Muscle layer of colon (tissue), 2 donors: ENCODE results near the gene CLOCK.
A peak's percentile ranks its signal among the peaks of the same experiment; 100 is the strongest.
"Not testable (repeated sequence)": the region's sequence is repeated elsewhere in the genome, so short reads cannot be mapped to it uniquely, and the experiment has no call there.

ENCODE experiments used
- H3K27ac ChIP-seq: one replicate; pipeline ENCODE4 v1.7.0; 2013; ENCODE audit warnings: low read depth, mild to moderate bottlenecking, low read length, moderate library complexity
- H3K27me3 ChIP-seq, 2 donors: one replicate each; pipeline ENCODE4 v1.7.0; 2013; ENCODE audit warnings: low read length in 2 of 2, mild to moderate bottlenecking in 2 of 2; ENCODE audit not compliant: insufficient read depth in 2 of 2, control insufficient read depth in 1 of 2
- H3K36me3 ChIP-seq: one replicate; pipeline ENCODE4 v1.7.0; 2013; ENCODE audit warnings: mild to moderate bottlenecking, low read length; ENCODE audit not compliant: insufficient read depth
- H3K4me1 ChIP-seq: one replicate; pipeline ENCODE4 v1.7.0; 2013; ENCODE audit warnings: mild to moderate bottlenecking, low read length; ENCODE audit not compliant: insufficient read depth
- H3K4me3 ChIP-seq, 2 donors: one replicate each; pipeline ENCODE4 v1.7.0; 2013; ENCODE audit warnings: low read length in 2 of 2, low read depth in 1 of 2, mild to moderate bottlenecking in 1 of 2, moderate library complexity in 1 of 2
- H3K9ac ChIP-seq: one replicate; pipeline ENCODE4 v1.7.0; 2013; ENCODE audit warnings: low read length
- H3K9me3 ChIP-seq: one replicate; pipeline ENCODE4 v1.7.0; 2013; ENCODE audit warnings: mild to moderate bottlenecking, low read length
- donor health status: abdominal sarcoma.
- donor health status: Adenocarcinoma of cecum.

CLOCK gene

GRCh38 chr4:55554453-55555030 is 7.8 kb upstream of the CLOCK start:
- Histone ChIP-seq H3K4me1 (no peaks in the 10 kb centered on the region), H3K9me3 (no peaks in the 10 kb centered on the region), H3K27ac (no peak overlapping the region), H3K9ac (no peak overlapping the region), H3K4me3 (no peak overlapping the region), H3K27me3 (no peaks in the 10 kb centered on the region), H3K36me3 (no peaks in the 10 kb centered on the region)

- H3K36me3 ChIP-seq, result no peaks in the 10 kb centered on the region
- H3K27ac ChIP-seq, result peak overlapping the region; percentile 56
- H3K4me3 ChIP-seq, result peak overlapping the region; percentile 14 to 47
- H3K4me1 ChIP-seq, result no peaks in the 10 kb centered on the region
- peak overlapping the region; percentile 5 for H3K9ac ChIP-seq
- no peaks in the 10 kb centered on the region for H3K27me3 ChIP-seq
- no peaks in the 10 kb centered on the region for H3K9me3 ChIP-seq
Measured at GRCh38 chr4:55553441-55554201, 6.9 kb upstream of the CLOCK start.

DNA sequence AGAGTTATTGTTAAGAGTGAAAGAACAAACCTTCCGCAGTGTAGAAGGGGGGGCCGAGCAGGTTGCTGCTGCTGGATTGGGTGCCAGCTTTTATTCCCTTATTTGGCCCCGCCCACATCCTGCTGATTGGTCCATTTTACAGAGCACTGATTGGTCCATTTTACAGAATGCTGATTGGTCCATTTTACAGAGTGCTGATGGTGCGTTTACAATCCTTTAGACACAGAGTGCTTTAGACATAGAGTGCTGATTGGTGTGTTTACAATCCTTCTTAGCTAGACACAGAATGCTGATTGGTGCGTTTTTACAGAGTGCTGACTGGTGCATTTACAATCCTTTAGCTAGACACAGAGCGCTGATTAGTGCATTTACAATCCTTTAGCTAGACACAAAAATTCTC is 5.3 kb upstream of the CLOCK start:
- not testable (repeated sequence) for H3K4me3 ChIP-seq, H3K27me3 ChIP-seq, H3K27ac ChIP-seq, H3K9ac ChIP-seq, H3K36me3 ChIP-seq, H3K4me1 ChIP-seq, H3K9me3 ChIP-seq

DNA sequence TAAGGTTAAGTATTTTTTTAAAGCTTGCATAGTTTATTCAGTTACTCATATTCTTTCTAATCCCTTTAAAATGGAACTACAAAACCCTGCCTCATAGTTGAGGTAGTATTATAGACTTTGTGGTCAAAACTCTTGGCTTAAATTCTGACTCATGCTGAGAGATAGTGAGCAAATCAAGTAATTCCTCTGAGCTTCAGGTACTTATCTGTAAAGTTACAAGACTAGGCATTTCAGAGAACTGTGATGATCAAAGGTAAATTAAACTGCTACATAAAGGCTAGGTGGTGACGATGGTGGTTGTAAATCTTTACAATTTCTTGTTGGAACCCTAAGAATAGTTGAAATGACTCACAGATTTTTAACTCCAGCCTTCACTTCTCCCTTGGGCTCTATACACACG is 3.2 kb upstream of the CLOCK start:
- Histone ChIP-seq H3K27me3 (no peaks in the 10 kb centered on the region), H3K4me1 (peaks cover 8% of the 10 kb centered on the region), H3K9ac (no peak overlapping the region), H3K27ac (no peak overlapping the region), H3K36me3 (no peaks in the 10 kb centered on the region), H3K4me3 (no peak overlapping the region), H3K9me3 (no peaks in the 10 kb centered on the region)

- peak overlapping the region in 1 of 2 donors; percentile 96 for H3K4me3 ChIP-seq
- H3K9ac ChIP-seq, result peak overlapping the region; percentile 77
- peaks cover 19% of the 10 kb centered on the region for H3K4me1 ChIP-seq
- no peaks in the 10 kb centered on the region for H3K9me3 ChIP-seq
- peak overlapping the region; percentile 99 for H3K27ac ChIP-seq
- H3K27me3 ChIP-seq, result no peaks in the 10 kb centered on the region
- H3K36me3 ChIP-seq, result no peaks in the 10 kb centered on the region
Measured at GRCh38 chr4:55547918-55548317, 1.2 kb upstream of the CLOCK start.

GRCh38 chr4:55547466-55547770 is 709 bp upstream of the CLOCK start:
- H3K4me3 ChIP-seq, result peak overlapping the region; percentile 39 to 96
- peak overlapping the region; percentile 99 for H3K27ac ChIP-seq
- H3K9me3 ChIP-seq, result no peaks in the 10 kb centered on the region
- peaks cover 19% of the 10 kb centered on the region for H3K4me1 ChIP-seq
- no peaks in the 10 kb centered on the region for H3K27me3 ChIP-seq
- no peaks in the 10 kb centered on the region for H3K36me3 ChIP-seq
- H3K9ac ChIP-seq, result peak overlapping the region; percentile 77

DNA sequence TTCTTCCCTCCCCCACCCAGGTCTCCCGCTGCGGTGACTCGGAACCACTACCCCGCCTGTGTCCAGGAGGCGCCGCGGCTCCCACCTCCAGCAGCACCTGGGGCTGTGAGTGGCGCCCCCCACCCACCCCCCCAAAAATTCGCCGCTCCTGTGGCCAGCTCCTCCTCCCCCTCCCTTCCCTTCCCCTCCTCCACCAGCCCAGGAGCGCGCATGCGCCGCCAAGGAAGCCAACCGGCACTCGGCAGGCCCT is 278 bp downstream of the CLOCK start:
- H3K27ac ChIP-seq, result peak overlapping the region; percentile 99
- H3K9ac ChIP-seq, result no peak overlapping the region

GRCh38 chr4:55545641-55546505 is 836 bp downstream of the CLOCK start:
- peaks cover 19% of the 10 kb centered on the region for H3K4me1 ChIP-seq

More for the DNA sequence above, 278 bp downstream of the CLOCK start:
- Histone ChIP-seq H3K9me3 (no peaks in the 10 kb centered on the region), H3K36me3 (no peaks in the 10 kb centered on the region), H3K27me3 (no peaks in the 10 kb centered on the region), H3K4me1 (peaks cover 19% of the 10 kb centered on the region), H3K4me3 (peak overlapping the region; percentile 87 to 96)

GRCh38 chr4:55545151-55545550 is 1.6 kb downstream of the CLOCK start:
- H3K27ac ChIP-seq, result peak overlapping the region; percentile 99
- peaks cover 19% of the 10 kb centered on the region for H3K4me1 ChIP-seq
- H3K9me3 ChIP-seq, result no peaks in the 10 kb centered on the region
- peak overlapping the region; percentile 58 for H3K9ac ChIP-seq
- peak overlapping the region; percentile 59 to 87 for H3K4me3 ChIP-seq
- H3K36me3 ChIP-seq, result no peaks in the 10 kb centered on the region
- no peaks in the 10 kb centered on the region for H3K27me3 ChIP-seq

More at GRCh38 chr4:55545641-55546505, 836 bp downstream of the CLOCK start:
- peak overlapping the region; percentile 59 to 87 for H3K4me3 ChIP-seq
- peak overlapping the region; percentile 58 for H3K9ac ChIP-seq
- H3K27ac ChIP-seq, result peak overlapping the region; percentile 99
- no peaks in the 10 kb centered on the region for H3K27me3 ChIP-seq
- H3K9me3 ChIP-seq, result no peaks in the 10 kb centered on the region
- no peaks in the 10 kb centered on the region for H3K36me3 ChIP-seq

- Histone ChIP-seq H3K36me3 (no peaks in the 10 kb centered on the region), H3K27me3 (no peaks in the 10 kb centered on the region), H3K27ac (no peak overlapping the region), H3K4me3 (no peak overlapping the region), H3K9me3 (no peaks in the 10 kb centered on the region), H3K9ac (no peak overlapping the region), H3K4me1 (peaks cover 19% of the 10 kb centered on the region)
Measured at GRCh38 chr4:55543858-55544257, 2.9 kb downstream of the CLOCK start.

- Histone ChIP-seq H3K9me3 (no peaks in the 10 kb centered on the region), H3K4me3 (no peak overlapping the region), H3K9ac (no peak overlapping the region), H3K36me3 (no peaks in the 10 kb centered on the region), H3K4me1 (peaks cover 11% of the 10 kb centered on the region), H3K27me3 (no peaks in the 10 kb centered on the region), H3K27ac (no peak overlapping the region)
Measured at GRCh38 chr4:55540271-55540670, 6.4 kb downstream of the CLOCK start.
